Astrocyte (in vitro differentiated cells and primary cell): ENCODE results near the gene THADA. TPM values are rescaled to one million over a fixed set of nuclear protein-coding genes. Genes with fewer than 3 reads are reported as not detected.

Experiments used
- DNase-seq: peaks from one replicate; pipeline ENCODE4 v3.0.0-alpha.2; 2010; ENCODE audit warnings: low read depth
- FAIRE-seq: peaks from 2 replicates; lab custom pipeline; 2011; peaks lifted over from hg19 to GRCh38; lab: Jason Lieb, UNC
- H2AFZ ChIP-seq: 2 replicates; pipeline ENCODE4 v1.6.0; 2012; ENCODE audit warnings: low read depth, low read length, inconsistent platforms
- H3K27ac ChIP-seq: 2 replicates; pipeline ENCODE4 v1.5.1; 2011; ENCODE audit warnings: low read depth, low read length, inconsistent platforms
- H3K27me3 ChIP-seq: 2 replicates; pipeline ENCODE4 v1.6.0; 2011; ENCODE audit warnings: low read length, inconsistent platforms; ENCODE audit not compliant: insufficient read depth
- H3K36me3 ChIP-seq: 2 replicates; pipeline ENCODE4 v1.5.1; 2011; ENCODE audit warnings: low read length, inconsistent platforms; ENCODE audit not compliant: insufficient read depth
- H3K4me1 ChIP-seq: 2 replicates; pipeline ENCODE4 v1.5.1; 2011; ENCODE audit warnings: low read length, inconsistent platforms; ENCODE audit not compliant: insufficient read depth
- H3K4me2 ChIP-seq: 2 replicates; pipeline ENCODE4 v1.6.0; 2012; ENCODE audit warnings: low read length, inconsistent platforms
- H3K4me3 ChIP-seq: 2 replicates; pipeline ENCODE4 v1.5.1; 2011; ENCODE audit warnings: low read depth, mild to moderate bottlenecking, low read length, inconsistent platforms; ENCODE audit not compliant: insufficient read depth
- H3K79me2 ChIP-seq: 2 replicates; pipeline ENCODE4 v1.6.0; 2012; ENCODE audit warnings: mild to moderate bottlenecking, low read length, inconsistent platforms; ENCODE audit not compliant: insufficient read depth
- H3K9ac ChIP-seq: 2 replicates; pipeline ENCODE4 v1.6.0; 2012; ENCODE audit warnings: mild to moderate bottlenecking, low read length, inconsistent platforms
- H3K9me3 ChIP-seq: 2 replicates; pipeline ENCODE4 v1.5.1; 2012; ENCODE audit warnings: low read depth, mild to moderate bottlenecking, low read length, inconsistent platforms; ENCODE audit not compliant: insufficient read depth
- H4K20me1 ChIP-seq: 2 replicates; pipeline ENCODE4 v1.6.0; 2012; ENCODE audit warnings: low read length, inconsistent platforms; ENCODE audit not compliant: insufficient read depth
- H3K27ac Mint-ChIP-seq: one replicate; pipeline ENCODE4 v1.8.0; 2021; ENCODE audit warnings: mild to moderate bottlenecking, mixed read lengths; ENCODE audit not compliant: unreplicated experiment
- H3K27me3 Mint-ChIP-seq: one replicate; pipeline ENCODE4 v1.8.0; 2021; ENCODE audit warnings: low read depth, mixed read lengths; ENCODE audit not compliant: unreplicated experiment
- H3K36me3 Mint-ChIP-seq: one replicate; pipeline ENCODE4 v1.8.0; 2021; ENCODE audit warnings: low read depth, mixed read lengths; ENCODE audit not compliant: unreplicated experiment
- H3K4me1 Mint-ChIP-seq: one replicate; pipeline ENCODE4 v1.8.0; 2021; ENCODE audit warnings: low read depth, mixed read lengths; ENCODE audit not compliant: unreplicated experiment
- H3K4me3 Mint-ChIP-seq: one replicate; pipeline ENCODE4 v1.8.0; 2021; ENCODE audit warnings: mild to moderate bottlenecking, moderate library complexity, mixed read lengths; ENCODE audit not compliant: unreplicated experiment
- H3K9me3 Mint-ChIP-seq: one replicate; pipeline ENCODE4 v1.8.0; 2021; ENCODE audit warnings: mild to moderate bottlenecking, mixed read lengths; ENCODE audit not compliant: unreplicated experiment
- CTCF ChIP-seq: IDR thresholded peaks from 2 replicates; pipeline ENCODE4 v1.5.1; 2011; ENCODE audit warnings: low read depth, mild to moderate bottlenecking, inconsistent platforms, low read length, moderate library complexity; ENCODE audit not compliant: insufficient read depth
- EZH2 ChIP-seq: IDR thresholded peaks from 2 replicates; pipeline ENCODE4 v1.6.1; 2012; ENCODE audit warnings: mild to moderate bottlenecking, low read length, inconsistent platforms; ENCODE audit not compliant: insufficient read depth
- total RNA-seq: library from RNA; stranded (reverse); gene quantifications from 2 replicates; pipeline ENCODE4 v1.2.1, GENCODE V29; 2021

The THADA gene
- total RNA-seq, 1 donor from 2014 or later, result 16.2 TPM

GRCh38 chr2:43218702-43219382 is 377.0 kb downstream of the THADA start:
- Histone ChIP-seq H3K79me2 (peaks cover 19% of the 10 kb centered on the region), H3K4me1 (peaks cover 47% of the 10 kb centered on the region), H3K27me3 (no peaks in the 10 kb centered on the region), H3K9ac (peak overlapping the region; percentile 95), H3K27ac (peak overlapping the region; percentile 93), H2AFZ (peak overlapping the region; percentile 82), H4K20me1 (peaks cover 6% of the 10 kb centered on the region), H3K4me2 (peak overlapping the region; percentile 91), H3K4me3 (peak overlapping the region; percentile 30), H3K36me3 (no peaks in the 10 kb centered on the region), H3K9me3 (no peaks in the 10 kb centered on the region)
- DNase-seq (no peak), FAIRE-seq (no peak)
- Mint-ChIP-seq H3K36me3 (peaks cover 5% of the 10 kb centered on the region), H3K4me3 (peak overlapping the region; percentile 85), H3K27ac (peak overlapping the region; percentile 88), H3K9me3 (no peaks in the 10 kb centered on the region), H3K4me1 (peaks cover 45% of the 10 kb centered on the region), H3K27me3 (no peaks in the 10 kb centered on the region)
- no peak for TF ChIP-seq CTCF
- TF ChIP-seq EZH2, result no peak

GRCh38 chr2:43218155-43218701 is 377.6 kb downstream of the THADA start:
- Histone ChIP-seq H3K27me3 (no peaks in the 10 kb centered on the region), H3K27ac (peak overlapping the region; percentile 45), H3K79me2 (peaks cover 13% of the 10 kb centered on the region), H3K4me3 (peak overlapping the region; percentile 30), H2AFZ (peak overlapping the region; percentile 46), H4K20me1 (no peaks in the 10 kb centered on the region), H3K4me1 (peaks cover 47% of the 10 kb centered on the region), H3K4me2 (peak overlapping the region; percentile 91), H3K36me3 (no peaks in the 10 kb centered on the region), H3K9me3 (no peaks in the 10 kb centered on the region), H3K9ac (peak overlapping the region; percentile 38)
- Mint-ChIP-seq H3K27ac (peak overlapping the region; percentile 78), H3K9me3 (no peaks in the 10 kb centered on the region), H3K27me3 (no peaks in the 10 kb centered on the region), H3K36me3 (peaks cover 1% of the 10 kb centered on the region), H3K4me3 (no peak overlapping the region), H3K4me1 (peaks cover 45% of the 10 kb centered on the region)
- FAIRE-seq (no peak), DNase-seq (no peak)
- TF ChIP-seq EZH2 (no peak), CTCF (no peak)
